Measurements from ENCODE around the gene SETD2. TPM values are rescaled to one million over a fixed set of nuclear protein-coding genes. Genes with fewer than 3 reads are reported as not detected.

Gene SETD2
- total RNA-seq, 1 experiment from 2014 or later: 28.8 TPM

DNA sequence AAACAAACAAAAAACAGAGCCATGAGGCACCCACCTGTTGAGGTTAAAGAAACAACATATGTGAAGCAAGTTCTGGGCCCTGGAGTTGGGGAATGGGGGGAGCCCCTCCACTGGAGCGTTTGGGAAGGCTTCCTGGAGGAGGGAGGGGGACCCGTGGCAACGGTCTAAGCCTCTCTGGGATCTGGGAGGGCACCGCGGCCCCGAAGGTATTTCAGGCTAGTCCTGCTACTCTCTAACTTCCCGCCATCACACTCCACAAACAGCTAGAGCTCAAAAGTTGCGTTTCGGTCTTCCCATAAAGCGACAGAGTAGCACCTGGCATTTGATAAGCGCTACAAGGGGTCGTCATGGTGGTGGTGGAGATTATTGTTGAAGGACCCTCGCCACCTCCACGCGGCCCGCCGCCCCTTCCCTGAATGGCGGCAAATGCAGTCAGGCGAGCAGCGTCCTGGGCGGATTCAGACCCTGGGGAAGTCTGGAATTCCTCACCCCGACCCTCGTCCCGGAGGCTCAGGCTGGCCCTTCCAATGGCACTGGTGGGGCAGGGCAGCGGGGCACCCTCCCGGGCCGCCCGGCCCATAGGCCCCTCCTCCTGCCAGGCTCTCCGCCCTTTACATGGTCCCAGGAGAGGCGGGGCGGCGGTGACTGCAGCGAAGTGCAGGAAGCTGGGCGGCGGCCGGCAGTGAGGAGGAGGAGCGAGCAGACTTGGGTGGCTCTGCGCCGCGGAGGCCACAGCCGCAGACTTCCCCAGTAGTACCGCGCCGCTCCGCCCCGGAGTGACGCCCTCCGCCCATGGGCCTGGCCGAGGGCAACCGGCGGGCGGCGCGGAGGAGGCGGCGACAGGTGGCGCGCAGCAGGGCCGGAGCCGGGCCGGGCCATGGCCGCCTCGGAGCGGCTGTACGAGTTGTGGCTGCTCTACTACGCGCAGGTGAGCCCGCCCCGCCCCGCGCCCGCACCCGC is 184.6 kb downstream of the SETD2 start, which contains the start of gene NBEAL2:
Gene NBEAL2, plus strand, starts transcription at position 682 of the 960 bp plus-strand sequence. Its CDS starts 196 bp downstream, at position 878.
- Histone ChIP-seq H3K36me3 (ENCODE audit: insufficient read depth, low read length, poor library complexity, severe bottlenecking) (no peaks in the 10 kb centered on the region), H3K9me3 (ENCODE audit: low read depth, low read length, poor library complexity, severe bottlenecking) (no peaks in the 10 kb centered on the region), H3K27me3 (replicated peaks; ENCODE audit: insufficient read depth, low read depth, low read length, poor library complexity) (no peaks in the 10 kb centered on the region), H3K4me3 (ENCODE audit: low read depth, low read length, poor library complexity, severe bottlenecking) (peak within 1 kb of the TSS; percentile 53), H3K4me1 (ENCODE audit: insufficient read depth, low read length, poor library complexity, severe bottlenecking) (no peaks in the 10 kb centered on the region), H3K27ac (ENCODE audit: low read depth, low read length, poor library complexity, severe bottlenecking) (peak within 1 kb of the TSS; percentile 72)
- CTCF ChIA-PET: interaction anchor here (0.6 kb wide), 1 partner anchor 28 kb away, joined by 6 read pairs; no protein-coding TSS in a partner anchor
- POLR2A ChIA-PET (ENCODE audit: low non-redundant PET): no interaction called here
- TF ChIP-seq, protein P1, sequence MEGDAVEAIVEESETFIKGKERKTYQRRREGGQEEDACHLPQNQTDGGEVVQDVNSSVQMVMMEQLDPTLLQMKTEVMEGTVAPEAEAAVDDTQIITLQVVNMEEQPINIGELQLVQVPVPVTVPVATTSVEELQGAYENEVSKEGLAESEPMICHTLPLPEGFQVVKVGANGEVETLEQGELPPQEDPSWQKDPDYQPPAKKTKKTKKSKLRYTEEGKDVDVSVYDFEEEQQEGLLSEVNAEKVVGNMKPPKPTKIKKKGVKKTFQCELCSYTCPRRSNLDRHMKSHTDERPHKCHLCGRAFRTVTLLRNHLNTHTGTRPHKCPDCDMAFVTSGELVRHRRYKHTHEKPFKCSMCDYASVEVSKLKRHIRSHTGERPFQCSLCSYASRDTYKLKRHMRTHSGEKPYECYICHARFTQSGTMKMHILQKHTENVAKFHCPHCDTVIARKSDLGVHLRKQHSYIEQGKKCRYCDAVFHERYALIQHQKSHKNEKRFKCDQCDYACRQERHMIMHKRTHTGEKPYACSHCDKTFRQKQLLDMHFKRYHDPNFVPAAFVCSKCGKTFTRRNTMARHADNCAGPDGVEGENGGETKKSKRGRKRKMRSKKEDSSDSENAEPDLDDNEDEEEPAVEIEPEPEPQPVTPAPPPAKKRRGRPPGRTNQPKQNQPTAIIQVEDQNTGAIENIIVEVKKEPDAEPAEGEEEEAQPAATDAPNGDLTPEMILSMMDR (conservative IDR thresholded peaks at IDR 0.05; ENCODE audit: low read depth, low read length): no peak
- TF ChIP-seq EZH2 (IDR thresholded peaks at IDR 0.05; ENCODE audit: borderline replicate concordance, low read depth, low read length, poor library complexity, severe bottlenecking): no peak
- DNase-seq (ENCODE audit: low spot score): peak; percentile 89
- intact Hi-C loops (cut with micrococcal nuclease; ENCODE audit: unreplicated experiment): no loop called here
- no TSS peak for BruUV-seq (replicated peaks)

DNA sequence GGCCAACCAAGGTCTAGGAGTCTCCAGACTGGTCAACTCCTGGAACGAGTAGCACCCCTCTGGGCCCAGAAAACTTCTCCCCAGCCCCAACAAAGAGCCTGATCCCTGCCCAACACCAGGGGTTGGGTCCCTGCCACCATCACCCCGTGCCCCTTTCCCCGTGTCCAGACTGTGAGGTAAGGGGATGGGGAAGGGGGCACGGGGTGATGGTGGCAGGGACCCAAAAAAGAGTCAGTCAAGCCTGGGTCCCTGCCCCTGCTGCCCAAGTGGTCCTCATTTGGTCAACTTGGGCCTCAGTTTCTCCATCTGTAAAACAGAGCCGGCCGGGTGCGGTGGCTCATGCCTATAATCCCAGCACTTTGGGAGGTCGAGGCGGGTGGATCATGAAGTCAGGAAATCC is 185.5 kb downstream of the SETD2 start:
- Histone ChIP-seq H3K27me3 (replicated peaks; ENCODE audit: insufficient read depth, low read depth, low read length, poor library complexity) (no peaks in the 10 kb centered on the region), H3K4me1 (ENCODE audit: insufficient read depth, low read length, poor library complexity, severe bottlenecking) (no peaks in the 10 kb centered on the region), H3K9me3 (ENCODE audit: low read depth, low read length, poor library complexity, severe bottlenecking) (no peaks in the 10 kb centered on the region), H3K36me3 (ENCODE audit: insufficient read depth, low read length, poor library complexity, severe bottlenecking) (no peaks in the 10 kb centered on the region), H3K27ac (ENCODE audit: low read depth, low read length, poor library complexity, severe bottlenecking) (no peak overlapping the region), H3K4me3 (ENCODE audit: low read depth, low read length, poor library complexity, severe bottlenecking) (no peak overlapping the region)
- no peak for DNase-seq (ENCODE audit: low spot score)
- no TSS peak for BruUV-seq (replicated peaks)
- ChIA-PET CTCF (interaction anchor here (0.6 kb wide), 1 partner anchor 27 kb away, joined by 6 read pairs; no protein-coding TSS in a partner anchor), POLR2A (ENCODE audit: low non-redundant PET) (no interaction called here)
- no peak for TF ChIP-seq EZH2 (IDR thresholded peaks at IDR 0.05; ENCODE audit: borderline replicate concordance, low read depth, low read length, poor library complexity, severe bottlenecking)
- TF ChIP-seq, protein P1 (conservative IDR thresholded peaks at IDR 0.05; ENCODE audit: low read depth, low read length): no peak
- intact Hi-C loops (cut with micrococcal nuclease; ENCODE audit: unreplicated experiment): no loop called here

DNA sequence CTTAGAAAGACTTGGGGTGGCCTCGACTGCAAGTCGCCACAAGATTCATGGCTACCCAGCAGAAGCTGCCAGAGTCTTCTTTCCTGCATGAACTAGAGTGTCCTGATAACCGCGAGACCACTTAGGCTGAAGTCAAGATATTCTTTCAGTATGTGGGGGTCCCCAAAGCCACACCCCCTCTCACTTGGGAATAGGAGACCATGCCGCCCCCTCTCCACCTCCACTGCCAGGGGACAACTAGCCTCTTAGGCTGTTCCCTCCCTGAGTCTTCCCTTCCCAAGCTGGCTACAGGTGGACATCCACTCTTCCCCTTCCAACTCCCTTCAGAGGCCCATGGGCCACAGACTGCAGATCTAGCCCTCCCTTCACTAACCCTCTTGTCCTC is 186.1 kb downstream of the SETD2 start:
- Histone ChIP-seq H3K27me3 (replicated peaks; ENCODE audit: insufficient read depth, low read depth, low read length, poor library complexity) (no peaks in the 10 kb centered on the region), H3K36me3 (ENCODE audit: insufficient read depth, low read length, poor library complexity, severe bottlenecking) (no peaks in the 10 kb centered on the region), H3K4me3 (ENCODE audit: low read depth, low read length, poor library complexity, severe bottlenecking) (no peak overlapping the region), H3K27ac (ENCODE audit: low read depth, low read length, poor library complexity, severe bottlenecking) (no peak overlapping the region), H3K4me1 (ENCODE audit: insufficient read depth, low read length, poor library complexity, severe bottlenecking) (no peaks in the 10 kb centered on the region), H3K9me3 (ENCODE audit: low read depth, low read length, poor library complexity, severe bottlenecking) (no peaks in the 10 kb centered on the region)
- TF ChIP-seq EZH2 (IDR thresholded peaks at IDR 0.05; ENCODE audit: borderline replicate concordance, low read depth, low read length, poor library complexity, severe bottlenecking): no peak
- TF ChIP-seq, protein P1 (conservative IDR thresholded peaks at IDR 0.05; ENCODE audit: low read depth, low read length): no peak
- POLR2A ChIA-PET (ENCODE audit: low non-redundant PET): no interaction called here
- CTCF ChIA-PET: no interaction called here
- intact Hi-C loops (cut with micrococcal nuclease; ENCODE audit: unreplicated experiment): no loop called here
- no peak for DNase-seq (ENCODE audit: low spot score)
- BruUV-seq (replicated peaks): no TSS peak

Measured in A673 (cell line).